Measurements from ENCODE around the gene DPEP2. TPM values are rescaled to one million over a fixed set of nuclear protein-coding genes. Genes with fewer than 3 reads are reported as not detected.
"Not testable (repeated sequence)": the region's sequence is repeated elsewhere in the genome, so short reads cannot be mapped to it uniquely, and the experiment has no call there.

DPEP2 gene
- total RNA-seq, 1 donor from 2014 or later: 16.4 TPM

- ATAC-seq (no peak), DNase-seq (no peak)
- Histone ChIP-seq H3K4me3 (no peak overlapping the region), H3K27ac (no peak overlapping the region), H3K9me3 (no peaks in the 10 kb centered on the region), H3K4me1 (peaks cover 25% of the 10 kb centered on the region), H3K27me3 (no peaks in the 10 kb centered on the region), H3K36me3 (peaks cover 6% of the 10 kb centered on the region)
- TF ChIP-seq CTCF (IDR thresholded peaks at IDR 0.05): no peak
- intact Hi-C loops (cut with DNase I): no loop called here
These were observed 38.7 kb upstream of the DPEP2 start for GRCh38 chr16:68037841-68038597.

- H3K27me3 ChIP-seq: no peaks in the 10 kb centered on the region
- TF ChIP-seq CTCF (IDR thresholded peaks at IDR 0.05): no peak
- peaks cover 10% of the 10 kb centered on the region for H3K4me1 ChIP-seq
- no peaks in the 10 kb centered on the region for H3K9me3 ChIP-seq
- intact Hi-C loops (cut with DNase I): no loop called here
- H3K27ac ChIP-seq: no peak overlapping the region
- peaks cover 6% of the 10 kb centered on the region for H3K36me3 ChIP-seq
- DNase-seq (no peak), ATAC-seq (no peak)
- H3K4me3 ChIP-seq: no peak overlapping the region
These were observed 35.9 kb upstream of the DPEP2 start for GRCh38 chr16:68035227-68035626.

GRCh38 chr16:68033101-68033500 is 33.8 kb upstream of the DPEP2 start:
- intact Hi-C loops (cut with DNase I): no loop called here
- ATAC-seq (no peak), DNase-seq (no peak)
- no peaks in the 10 kb centered on the region for H3K36me3 ChIP-seq
- H3K4me3 ChIP-seq: no peak overlapping the region
- no peak overlapping the region for H3K27ac ChIP-seq
- no peaks in the 10 kb centered on the region for H3K27me3 ChIP-seq
- peaks cover 6% of the 10 kb centered on the region for H3K4me1 ChIP-seq
- no peak for TF ChIP-seq CTCF (IDR thresholded peaks at IDR 0.05)
- no peaks in the 10 kb centered on the region for H3K9me3 ChIP-seq

GRCh38 chr16:68031951-68032350 is 32.7 kb upstream of the DPEP2 start:
- peak; percentile 87 for ATAC-seq
- no peak for TF ChIP-seq CTCF (IDR thresholded peaks at IDR 0.05)
- Histone ChIP-seq H3K9me3 (no peaks in the 10 kb centered on the region), H3K27ac (no peak overlapping the region), H3K4me1 (no peaks in the 10 kb centered on the region), H3K4me3 (no peak overlapping the region), H3K27me3 (no peaks in the 10 kb centered on the region), H3K36me3 (peaks cover 7% of the 10 kb centered on the region)
- DNase-seq: no peak
- intact Hi-C loops (cut with DNase I): no loop called here

GRCh38 chr16:68030108-68030507 is 30.8 kb upstream of the DPEP2 start:
- intact Hi-C loops (cut with DNase I); H3K9me3 ChIP-seq; DNase-seq; ATAC-seq; H3K27me3 ChIP-seq; H3K4me1 ChIP-seq; H3K4me3 ChIP-seq; H3K27ac ChIP-seq; H3K36me3 ChIP-seq: not testable (repeated sequence)

GRCh38 chr16:68028996-68029395 is 29.7 kb upstream of the DPEP2 start:
- intact Hi-C loops (cut with DNase I): no loop called here
- H3K36me3 ChIP-seq: peaks cover 7% of the 10 kb centered on the region
- no peak for ATAC-seq
- no peaks in the 10 kb centered on the region for H3K27me3 ChIP-seq
- no peak overlapping the region for H3K27ac ChIP-seq
- H3K9me3 ChIP-seq: no peaks in the 10 kb centered on the region
- peaks cover 2% of the 10 kb centered on the region for H3K4me1 ChIP-seq
- TF ChIP-seq CTCF (IDR thresholded peaks at IDR 0.05): no peak
- H3K4me3 ChIP-seq: no peak overlapping the region
- DNase-seq: no peak
